ENCODE data around the gene KCNJ14.

The KCNJ14 gene

GRCh38 chr19:48445256-48445605 lies 10.1 kb upstream of the KCNJ14 start:
- no peak for DNase-seq (ENCODE audit: low read depth, low spot score)

- DNase-seq (ENCODE audit: low read depth, low spot score), result peak; percentile 95
Measured at GRCh38 chr19:48445606-48446481, 9.5 kb upstream of the KCNJ14 start, which contains the start of gene GRWD1. Gene GRWD1 (plus strand): TSS chr19:48445983. CDS start chr19:48446006, 23 bp downstream.

- DNase-seq (ENCODE audit: low read depth, low spot score), result no peak
Measured at GRCh38 chr19:48446579-48446978, 8.8 kb upstream of the KCNJ14 start.

- DNase-seq (ENCODE audit: low read depth, low spot score), result no peak
Measured at GRCh38 chr19:48448563-48448962, 6.8 kb upstream of the KCNJ14 start.

- no peak for DNase-seq (ENCODE audit: low read depth, low spot score)
Measured at GRCh38 chr19:48450441-48450840, 4.9 kb upstream of the KCNJ14 start.

- DNase-seq (ENCODE audit: low read depth, low spot score), result no peak
Measured at GRCh38 chr19:48450863-48451262, 4.5 kb upstream of the KCNJ14 start.

- DNase-seq (ENCODE audit: low read depth, low spot score), result no peak
Measured at GRCh38 chr19:48451624-48452023, 3.8 kb upstream of the KCNJ14 start.

GRCh38 chr19:48452289-48453190 lies 2.8 kb upstream of the KCNJ14 start:
- DNase-seq (ENCODE audit: low read depth, low spot score), result no peak

- DNase-seq (ENCODE audit: low read depth, low spot score), result no peak
Measured at GRCh38 chr19:48454150-48454730, 1.1 kb upstream of the KCNJ14 start.

GRCh38 chr19:48455908-48456562 lies 661 bp downstream of the KCNJ14 start:
- DNase-seq (ENCODE audit: low read depth, low spot score), result no peak

GRCh38 chr19:48456864-48457263 lies 1.5 kb downstream of the KCNJ14 start:
- no peak for DNase-seq (ENCODE audit: low read depth, low spot score)

GRCh38 chr19:48458016-48458415 lies 2.6 kb downstream of the KCNJ14 start:
- no peak for DNase-seq (ENCODE audit: low read depth, low spot score)

GRCh38 chr19:48461651-48461981 lies 6.2 kb downstream of the KCNJ14 start:
- no peak for DNase-seq (ENCODE audit: low read depth, low spot score)

- DNase-seq (ENCODE audit: low read depth, low spot score), result no peak
Measured at GRCh38 chr19:48461982-48462655, 6.7 kb downstream of the KCNJ14 start.

- DNase-seq (ENCODE audit: low read depth, low spot score), result no peak
Measured at GRCh38 chr19:48465215-48465614, 9.8 kb downstream of the KCNJ14 start.

- no peak for DNase-seq (ENCODE audit: low read depth, low spot score)
Measured at GRCh38 chr19:48466561-48467325, 11.4 kb downstream of the KCNJ14 start.

- peak; percentile 100 for DNase-seq (ENCODE audit: low read depth, low spot score)
Measured at GRCh38 chr19:48468772-48469288, 13.5 kb downstream of the KCNJ14 start.

GRCh38 chr19:48469289-48469881 lies 14.0 kb downstream of the KCNJ14 start, which contains the start of gene CYTH2:
Gene CYTH2 (plus strand): TSS chr19:48469369. CDS start chr19:48469508, 139 bp downstream.
- peak; percentile 32 for DNase-seq (ENCODE audit: low read depth, low spot score)

- DNase-seq (ENCODE audit: low read depth, low spot score), result no peak
Measured at GRCh38 chr19:48469934-48470680, 14.7 kb downstream of the KCNJ14 start.

All from activated CD4-positive, CD25-positive, alpha-beta regulatory T cell treated with anti-CD3 and anti-CD28 coated beads, Interleukin-2, amount 50 U/mL, for 16 hours (primary cell).